HEK293 (cell line): ENCODE results near the gene MYL3.

Source experiments
- CTCF ChIA-PET: fragments of 350-600 bp; formaldehyde crosslinking; extraction: SDS; loops from one replicate; lab custom pipeline; 2021; ENCODE audit warnings: antibody characterized with exemption; lab: Yijun Ruan, JAX
- POLR2A ChIA-PET: fragments of 300-600 bp; formaldehyde crosslinking; extraction: SDS; loops from one replicate; lab custom pipeline; 2020; ENCODE audit warnings: antibody characterized with exemption, inconsistent platforms; lab: Yijun Ruan, JAX
- H3K27ac ChIP-seq: fragments of 200-500 bp; sonication (Bioruptor generic); 2 replicates; pipeline ENCODE4 v1.5.1; 2014; ENCODE audit warnings: low read depth, low read length, control low read depth, inconsistent platforms; ENCODE audit errors: extremely low read depth
- H3K36me3 ChIP-seq, 2 experiments: fragments of 200-500 bp in 1 of 2; sonication (Bioruptor generic) in 1 of 2; 1 replicate in 1 of 2; 2 replicates in 1 of 2; pipeline ENCODE4 v1.5.1; 2014 to 2017; ENCODE audit warnings: inconsistent platforms in 2 of 2, low read length in 2 of 2; ENCODE audit not compliant: control insufficient read depth in 2 of 2, insufficient read depth in 1 of 2
- H3K4me1 ChIP-seq: fragments of 200-500 bp; sonication (Bioruptor generic); 2 replicates; pipeline ENCODE4 v1.5.1; 2014; ENCODE audit warnings: mild to moderate bottlenecking, low read length, inconsistent platforms; ENCODE audit not compliant: control insufficient read depth, insufficient read depth
- H3K4me3 ChIP-seq: 2 replicates; pipeline ENCODE4 v1.5.1; 2011; ENCODE audit warnings: low read depth, mild to moderate bottlenecking, control low read depth, low read length, moderate library complexity
- H3K9me3 ChIP-seq: fragments of 200-500 bp; sonication (Bioruptor generic); 2 replicates; pipeline ENCODE4 v1.5.1; 2014; ENCODE audit warnings: low read depth, low read length, inconsistent platforms; ENCODE audit not compliant: control insufficient read depth, insufficient read depth
- KLF7 ChIP-seq: fragments of 450-650 bp; formaldehyde crosslinking; IDR thresholded peaks from 2 replicates; pipeline ENCODE4 v1.5.1; 2016; ENCODE audit warnings: missing biosample characterization, missing genetic modification characterization, borderline replicate concordance
- SP7 ChIP-seq: fragments of 450-650 bp; formaldehyde crosslinking; IDR thresholded peaks from 2 replicates; pipeline ENCODE4 v1.5.1; 2016; ENCODE audit warnings: missing biosample characterization, missing genetic modification characterization
- YY2 ChIP-seq: fragments of 450-650 bp; formaldehyde crosslinking; IDR thresholded peaks from 2 replicates; pipeline ENCODE4 v1.5.1; 2016; ENCODE audit warnings: missing biosample characterization, missing genetic modification characterization
- ZFHX2 ChIP-seq: fragments of 450-650 bp; formaldehyde crosslinking; conservative IDR thresholded peaks from 2 replicates; pipeline ENCODE4 v1.5.1; 2016; ENCODE audit warnings: missing biosample characterization, missing genetic modification characterization
- ZNF133 ChIP-seq: fragments of 450-650 bp; formaldehyde crosslinking; IDR thresholded peaks from 2 replicates; pipeline ENCODE4 v1.5.1; 2016; ENCODE audit warnings: missing biosample characterization, missing genetic modification characterization
- ZNF140 ChIP-seq: fragments of 450-650 bp; formaldehyde crosslinking; IDR thresholded peaks from 2 replicates; pipeline ENCODE4 v1.5.1; 2016; ENCODE audit warnings: missing biosample characterization, missing genetic modification characterization
- ZNF157 ChIP-seq: fragments of 450-650 bp; formaldehyde crosslinking; IDR thresholded peaks from 2 replicates; pipeline ENCODE4 v1.5.1; 2016; ENCODE audit warnings: missing biosample characterization, missing genetic modification characterization
- ZNF211 ChIP-seq: fragments of 450-650 bp; formaldehyde crosslinking; IDR thresholded peaks from 2 replicates; pipeline ENCODE4 v1.5.1; 2016; ENCODE audit warnings: low read depth, missing biosample characterization, missing genetic modification characterization
- ZNF501 ChIP-seq: fragments of 450-650 bp; formaldehyde crosslinking; IDR thresholded peaks from 2 replicates; pipeline ENCODE4 v1.5.1; 2016; ENCODE audit warnings: missing biosample characterization, missing genetic modification characterization
- ZNF600 ChIP-seq: fragments of 450-650 bp; formaldehyde crosslinking; IDR thresholded peaks from 2 replicates; pipeline ENCODE4 v1.5.1; 2016; ENCODE audit warnings: missing biosample characterization, missing genetic modification characterization
- ZNF791 ChIP-seq: fragments of 450-650 bp; formaldehyde crosslinking; IDR thresholded peaks from 2 replicates; pipeline ENCODE4 v1.5.1; 2016; ENCODE audit warnings: missing biosample characterization, missing genetic modification characterization
- ZNF843 ChIP-seq: fragments of 450-650 bp; formaldehyde crosslinking; IDR thresholded peaks from 2 replicates; pipeline ENCODE4 v1.5.1; 2016; ENCODE audit warnings: missing biosample characterization, missing genetic modification characterization
- ZSCAN23 ChIP-seq: fragments of 450-650 bp; formaldehyde crosslinking; IDR thresholded peaks from 2 replicates; pipeline ENCODE4 v1.5.1; 2016; ENCODE audit warnings: missing biosample characterization, missing genetic modification characterization
- ZSCAN30 ChIP-seq: fragments of 450-650 bp; IDR thresholded peaks from 2 replicates; pipeline ENCODE4 v1.5.1; 2018; ENCODE audit warnings: missing biosample characterization, mild to moderate bottlenecking, missing genetic modification characterization, moderate library complexity
- TF ChIP-seq, protein P1 (sequence below): fragments of 450-650 bp; formaldehyde crosslinking; IDR thresholded peaks from 2 replicates; pipeline ENCODE4 v1.5.1; 2017; ENCODE audit warnings: missing biosample characterization, missing genetic modification characterization
- TF ChIP-seq, protein P2 (sequence below): fragments of 450-650 bp; formaldehyde crosslinking; IDR thresholded peaks from 2 replicates; pipeline ENCODE4 v1.5.1; 2016; ENCODE audit warnings: missing biosample characterization, missing genetic modification characterization
- TF ChIP-seq, protein P3 (sequence below): fragments of 450-650 bp; IDR thresholded peaks from 2 replicates; pipeline ENCODE4 v1.5.1; 2018; ENCODE audit warnings: missing biosample characterization, mild to moderate bottlenecking, missing genetic modification characterization
- TF ChIP-seq, protein P4 (sequence below): fragments of 450-650 bp; formaldehyde crosslinking; IDR thresholded peaks from 2 replicates; pipeline ENCODE4 v1.5.1; 2017; ENCODE audit warnings: missing biosample characterization, mild to moderate bottlenecking, missing genetic modification characterization, moderate library complexity
- TF ChIP-seq, protein P5 (sequence below): fragments of 450-650 bp; formaldehyde crosslinking; IDR thresholded peaks from 2 replicates; pipeline ENCODE4 v1.5.1; 2016; ENCODE audit warnings: missing biosample characterization, missing genetic modification characterization

Gene MYL3

DNA sequence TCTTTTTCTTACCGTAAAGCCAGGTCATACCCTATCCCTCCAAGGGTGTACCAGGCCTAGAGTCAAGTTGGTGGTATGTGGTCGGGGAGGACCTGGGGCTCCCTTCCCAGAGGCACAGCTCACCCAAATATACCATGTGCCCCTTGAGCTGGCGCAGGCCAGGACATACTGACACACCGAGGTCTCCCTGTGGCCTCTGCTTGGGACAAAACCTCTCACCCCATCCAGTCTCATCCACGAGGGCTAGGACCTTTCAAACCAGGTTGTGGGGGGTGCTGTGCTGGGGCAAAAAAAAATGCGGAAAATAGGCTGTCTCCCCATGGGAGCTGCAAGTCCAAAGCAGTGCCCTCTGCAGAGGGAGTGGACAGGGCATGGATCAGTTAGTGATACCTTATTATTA is 37.1 kb upstream of the MYL3 start:
- Histone ChIP-seq H3K9me3 (no peaks in the 10 kb centered on the region), H3K4me3 (no peak overlapping the region), H3K4me1 (no peaks in the 10 kb centered on the region), H3K36me3 (no peaks in the 10 kb centered on the region), H3K27ac (no peak overlapping the region)
- TF ChIP-seq, protein P1, sequence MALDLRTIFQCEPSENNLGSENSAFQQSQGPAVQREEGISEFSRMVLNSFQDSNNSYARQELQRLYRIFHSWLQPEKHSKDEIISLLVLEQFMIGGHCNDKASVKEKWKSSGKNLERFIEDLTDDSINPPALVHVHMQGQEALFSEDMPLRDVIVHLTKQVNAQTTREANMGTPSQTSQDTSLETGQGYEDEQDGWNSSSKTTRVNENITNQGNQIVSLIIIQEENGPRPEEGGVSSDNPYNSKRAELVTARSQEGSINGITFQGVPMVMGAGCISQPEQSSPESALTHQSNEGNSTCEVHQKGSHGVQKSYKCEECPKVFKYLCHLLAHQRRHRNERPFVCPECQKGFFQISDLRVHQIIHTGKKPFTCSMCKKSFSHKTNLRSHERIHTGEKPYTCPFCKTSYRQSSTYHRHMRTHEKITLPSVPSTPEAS (tag by site-specific recombination), result no peak
- TF ChIP-seq, protein P2, sequence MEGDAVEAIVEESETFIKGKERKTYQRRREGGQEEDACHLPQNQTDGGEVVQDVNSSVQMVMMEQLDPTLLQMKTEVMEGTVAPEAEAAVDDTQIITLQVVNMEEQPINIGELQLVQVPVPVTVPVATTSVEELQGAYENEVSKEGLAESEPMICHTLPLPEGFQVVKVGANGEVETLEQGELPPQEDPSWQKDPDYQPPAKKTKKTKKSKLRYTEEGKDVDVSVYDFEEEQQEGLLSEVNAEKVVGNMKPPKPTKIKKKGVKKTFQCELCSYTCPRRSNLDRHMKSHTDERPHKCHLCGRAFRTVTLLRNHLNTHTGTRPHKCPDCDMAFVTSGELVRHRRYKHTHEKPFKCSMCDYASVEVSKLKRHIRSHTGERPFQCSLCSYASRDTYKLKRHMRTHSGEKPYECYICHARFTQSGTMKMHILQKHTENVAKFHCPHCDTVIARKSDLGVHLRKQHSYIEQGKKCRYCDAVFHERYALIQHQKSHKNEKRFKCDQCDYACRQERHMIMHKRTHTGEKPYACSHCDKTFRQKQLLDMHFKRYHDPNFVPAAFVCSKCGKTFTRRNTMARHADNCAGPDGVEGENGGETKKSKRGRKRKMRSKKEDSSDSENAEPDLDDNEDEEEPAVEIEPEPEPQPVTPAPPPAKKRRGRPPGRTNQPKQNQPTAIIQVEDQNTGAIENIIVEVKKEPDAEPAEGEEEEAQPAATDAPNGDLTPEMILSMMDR (tag by site-specific recombination), result no peak
- TF ChIP-seq ZSCAN23 (tag by site-specific recombination) (no peak), ZNF133 (tag by site-specific recombination) (no peak), ZSCAN30 (tag by site-specific recombination) (no peak), ZNF211 (tag by site-specific recombination) (no peak), ZNF791 (tag by site-specific recombination) (no peak), SP7 (tag by site-specific recombination) (no peak), ZNF157 (tag by site-specific recombination) (no peak), KLF7 (no peak), ZNF600 (tag by site-specific recombination) (no peak)
- TF ChIP-seq, protein P3, sequence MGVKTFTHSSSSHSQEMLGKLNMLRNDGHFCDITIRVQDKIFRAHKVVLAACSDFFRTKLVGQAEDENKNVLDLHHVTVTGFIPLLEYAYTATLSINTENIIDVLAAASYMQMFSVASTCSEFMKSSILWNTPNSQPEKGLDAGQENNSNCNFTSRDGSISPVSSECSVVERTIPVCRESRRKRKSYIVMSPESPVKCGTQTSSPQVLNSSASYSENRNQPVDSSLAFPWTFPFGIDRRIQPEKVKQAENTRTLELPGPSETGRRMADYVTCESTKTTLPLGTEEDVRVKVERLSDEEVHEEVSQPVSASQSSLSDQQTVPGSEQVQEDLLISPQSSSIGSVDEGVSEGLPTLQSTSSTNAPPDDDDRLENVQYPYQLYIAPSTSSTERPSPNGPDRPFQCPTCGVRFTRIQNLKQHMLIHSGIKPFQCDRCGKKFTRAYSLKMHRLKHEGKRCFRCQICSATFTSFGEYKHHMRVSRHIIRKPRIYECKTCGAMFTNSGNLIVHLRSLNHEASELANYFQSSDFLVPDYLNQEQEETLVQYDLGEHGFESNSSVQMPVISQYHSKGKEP (tag by site-specific recombination), result no peak
- TF ChIP-seq, protein P4, sequence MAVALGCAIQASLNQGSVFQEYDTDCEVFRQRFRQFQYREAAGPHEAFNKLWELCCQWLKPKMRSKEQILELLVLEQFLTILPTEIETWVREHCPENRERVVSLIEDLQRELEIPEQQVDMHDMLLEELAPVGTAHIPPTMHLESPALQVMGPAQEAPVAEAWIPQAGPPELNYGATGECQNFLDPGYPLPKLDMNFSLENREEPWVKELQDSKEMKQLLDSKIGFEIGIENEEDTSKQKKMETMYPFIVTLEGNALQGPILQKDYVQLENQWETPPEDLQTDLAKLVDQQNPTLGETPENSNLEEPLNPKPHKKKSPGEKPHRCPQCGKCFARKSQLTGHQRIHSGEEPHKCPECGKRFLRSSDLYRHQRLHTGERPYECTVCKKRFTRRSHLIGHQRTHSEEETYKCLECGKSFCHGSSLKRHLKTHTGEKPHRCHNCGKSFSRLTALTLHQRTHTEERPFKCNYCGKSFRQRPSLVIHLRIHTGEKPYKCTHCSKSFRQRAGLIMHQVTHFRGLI (tag by site-specific recombination), result no peak
- POLR2A ChIA-PET, result no interaction called here
- CTCF ChIA-PET, result interaction anchor here (1.0 to 1.8 kb wide), 3 partner anchors 9 to 34 kb away, joined by 5 to 7 read pairs (median 7); no protein-coding TSS in a partner anchor

DNA sequence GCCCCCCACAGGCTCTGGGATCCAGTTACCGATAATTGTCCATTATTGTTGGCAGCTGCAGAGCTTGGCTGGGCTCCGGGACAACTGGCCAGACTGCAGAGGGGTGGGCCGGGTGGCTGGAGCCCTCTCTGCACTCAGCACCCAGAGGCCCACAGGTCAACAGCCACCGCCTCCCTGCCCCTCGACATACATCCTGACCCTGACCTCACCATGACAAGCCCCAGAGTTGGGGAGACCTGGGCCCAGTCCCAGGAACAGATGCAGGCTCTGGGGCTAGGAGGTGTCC is 36.7 kb upstream of the MYL3 start:
- POLR2A ChIA-PET, result no interaction called here
- TF ChIP-seq ZNF501 (tag by site-specific recombination), result no peak
- Histone ChIP-seq H3K4me3 (no peak overlapping the region), H3K36me3 (no peaks in the 10 kb centered on the region), H3K9me3 (no peaks in the 10 kb centered on the region), H3K27ac (no peak overlapping the region), H3K4me1 (no peaks in the 10 kb centered on the region)
- CTCF ChIA-PET, result interaction anchor here (1.0 to 1.8 kb wide), 2 partner anchors 9 to 34 kb away, joined by 5 to 7 read pairs; no protein-coding TSS in a partner anchor

DNA sequence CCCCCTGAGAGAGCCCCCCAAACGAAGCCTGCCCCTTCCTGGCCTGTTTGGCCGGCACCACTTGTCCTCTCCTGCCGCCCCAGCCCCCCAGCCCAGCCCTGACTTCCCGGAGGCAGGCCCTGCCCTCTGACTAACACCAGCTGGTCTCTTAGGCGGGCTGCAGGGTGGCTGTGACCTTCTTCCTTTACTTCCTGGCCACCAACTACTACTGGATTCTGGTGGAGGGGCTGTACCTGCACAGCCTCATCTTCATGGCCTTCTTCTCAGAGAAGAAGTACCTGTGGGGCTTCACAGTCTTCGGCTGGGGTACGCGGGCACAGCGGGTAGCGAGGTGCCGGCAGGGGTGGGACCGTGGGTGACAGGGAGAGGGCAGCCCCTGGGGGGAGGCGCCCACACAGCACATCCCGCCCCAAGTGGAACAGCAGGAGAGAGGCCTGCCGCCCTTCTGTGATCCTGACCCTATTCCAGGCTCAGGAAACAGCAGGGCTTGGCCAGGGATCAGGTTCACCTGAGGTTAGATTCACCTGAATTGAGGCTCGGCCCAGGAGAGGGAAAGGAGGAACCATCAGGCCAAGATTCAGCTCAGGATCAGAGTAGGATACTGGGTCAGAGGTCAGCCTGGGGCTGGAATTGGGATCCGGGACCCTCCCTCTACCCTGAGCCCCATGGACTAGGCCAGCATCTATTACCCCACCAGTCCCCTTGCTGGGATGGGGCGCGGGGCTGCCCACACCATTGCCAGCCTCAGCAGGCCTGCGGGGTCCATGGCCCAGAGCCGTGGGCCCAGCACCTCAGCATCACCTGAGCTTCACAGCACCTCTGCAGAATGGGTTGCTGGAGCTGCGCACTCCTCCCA is 36.1 kb upstream of the MYL3 start:
- no peaks in the 10 kb centered on the region for H3K36me3 ChIP-seq
- CTCF ChIA-PET, result interaction anchor here (0.8 to 1.8 kb wide), 3 partner anchors 10 to 89 kb away, joined by 5 to 7 read pairs (median 5); no protein-coding TSS in a partner anchor
- no peaks in the 10 kb centered on the region for H3K9me3 ChIP-seq
- no peak overlapping the region for H3K27ac ChIP-seq
- no peaks in the 10 kb centered on the region for H3K4me1 ChIP-seq
- POLR2A ChIA-PET, result no interaction called here
- H3K4me3 ChIP-seq, result no peak overlapping the region
- no peak for TF ChIP-seq ZNF843 (tag by site-specific recombination)
- peak; percentile 25; the same call in 1 of the 2 replicates for TF ChIP-seq ZFHX2 (tag by site-specific recombination)
- TF ChIP-seq, protein P5, sequence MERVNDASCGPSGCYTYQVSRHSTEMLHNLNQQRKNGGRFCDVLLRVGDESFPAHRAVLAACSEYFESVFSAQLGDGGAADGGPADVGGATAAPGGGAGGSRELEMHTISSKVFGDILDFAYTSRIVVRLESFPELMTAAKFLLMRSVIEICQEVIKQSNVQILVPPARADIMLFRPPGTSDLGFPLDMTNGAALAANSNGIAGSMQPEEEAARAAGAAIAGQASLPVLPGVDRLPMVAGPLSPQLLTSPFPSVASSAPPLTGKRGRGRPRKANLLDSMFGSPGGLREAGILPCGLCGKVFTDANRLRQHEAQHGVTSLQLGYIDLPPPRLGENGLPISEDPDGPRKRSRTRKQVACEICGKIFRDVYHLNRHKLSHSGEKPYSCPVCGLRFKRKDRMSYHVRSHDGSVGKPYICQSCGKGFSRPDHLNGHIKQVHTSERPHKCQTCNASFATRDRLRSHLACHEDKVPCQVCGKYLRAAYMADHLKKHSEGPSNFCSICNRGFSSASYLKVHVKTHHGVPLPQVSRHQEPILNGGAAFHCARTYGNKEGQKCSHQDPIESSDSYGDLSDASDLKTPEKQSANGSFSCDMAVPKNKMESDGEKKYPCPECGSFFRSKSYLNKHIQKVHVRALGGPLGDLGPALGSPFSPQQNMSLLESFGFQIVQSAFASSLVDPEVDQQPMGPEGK (tag by site-specific recombination), result peak; percentile 38; the same call in 1 of the 2 replicates
- TF ChIP-seq YY2 (tag by site-specific recombination), result no peak
- TF ChIP-seq ZNF140, result no peak
- no peak for TF ChIP-seq ZNF157 (tag by site-specific recombination)
